Stimulated activated CD4-positive, alpha-beta T cell treated with anti-CD3 and anti-CD28 coated beads, Interleukin-4, amount 100 ng/mL, for 48 hours (primary cell): ENCODE measurements around the gene PTDSS2.
"Not testable (repeated sequence)": the region's sequence is repeated elsewhere in the genome, so short reads cannot be mapped to it uniquely, and the experiment has no call there.

Experiments
- DNase-seq, 2 donors: peaks; one replicate each; pipeline ENCODE4 v3.0.0-alpha.2; 2020; ENCODE audit warnings: low read depth in 2 of 2

PTDSS2 gene

GRCh38 chr11:413120-414081, 36.7 kb upstream of the PTDSS2 start:
- DNase-seq = no peak

GRCh38 chr11:414318-414857, 35.7 kb upstream of the PTDSS2 start:
- no peak for DNase-seq

- no peak for DNase-seq
Observed at GRCh38 chr11:415640-416041, 34.4 kb upstream of the PTDSS2 start.

GRCh38 chr11:416051-416756, 33.9 kb upstream of the PTDSS2 start:
- DNase-seq = no peak

- DNase-seq = peak in 1 of 2 donors; percentile 36
Observed at GRCh38 chr11:416757-417621, 33.1 kb upstream of the PTDSS2 start.

- DNase-seq = no peak
Observed at GRCh38 chr11:417652-418342, 32.3 kb upstream of the PTDSS2 start.

GRCh38 chr11:418343-419247, 31.5 kb upstream of the PTDSS2 start:
- no peak for DNase-seq

GRCh38 chr11:419248-420005, 30.7 kb upstream of the PTDSS2 start:
- DNase-seq = no peak

- no peak for DNase-seq
Observed at GRCh38 chr11:420054-420910, 29.8 kb upstream of the PTDSS2 start.

GRCh38 chr11:420911-421321, 29.2 kb upstream of the PTDSS2 start:
- no peak for DNase-seq

GRCh38 chr11:422249-422656, 27.8 kb upstream of the PTDSS2 start:
- DNase-seq = no peak

- DNase-seq = no peak
Observed at GRCh38 chr11:424232-424631, 25.8 kb upstream of the PTDSS2 start.

- not testable (repeated sequence) for DNase-seq
Observed at GRCh38 chr11:424766-425165, 25.3 kb upstream of the PTDSS2 start.

GRCh38 chr11:425301-425700, 24.8 kb upstream of the PTDSS2 start:
- DNase-seq = no peak

GRCh38 chr11:426851-427250, 23.2 kb upstream of the PTDSS2 start:
- DNase-seq = no peak

GRCh38 chr11:428295-428694, 21.8 kb upstream of the PTDSS2 start:
- no peak for DNase-seq

GRCh38 chr11:429391-429790, 20.7 kb upstream of the PTDSS2 start:
- DNase-seq = no peak

- no peak for DNase-seq
Observed at GRCh38 chr11:429931-430456, 20.1 kb upstream of the PTDSS2 start.
